Measurements from ENCODE around the gene DACH1.

DACH1 gene

GRCh38 chr13:71394176-71394575 is 472.8 kb downstream of the DACH1 start:
- DNase-seq (ENCODE audit: low spot score) = no peak

Measured in germinal center (tissue), 1 donor.